Panc1 (cell line): Measurements from ENCODE around the gene CPN1. TPM values are rescaled to one million over a fixed set of nuclear protein-coding genes. Genes with fewer than 3 reads are reported as not detected.

Experiments used
- ATAC-seq: fragments of 200-7000 bp; cut with Tn5 transposase; 2 replicates; pipeline ENCODE4 v1.9.1; 2020; ENCODE audit warnings: mild to moderate bottlenecking, moderate library complexity
- BruUV-seq: library from RNA; stranded (reverse); fragments of 400-500 nt; replicated peaks from 2 replicates; lab custom pipeline; 2021; lab: Mats Ljungman, UMichigan
- CTCF ChIA-PET: fragments of 300-600 bp; sonication (Branson Sonifier 250); formaldehyde crosslinking; loops from one replicate; lab custom pipeline; 2022; ENCODE audit warnings: antibody characterized with exemption; lab: Charles Lee
- POLR2A ChIA-PET: fragments of 300-600 bp; sonication (Branson Sonifier 250); formaldehyde crosslinking; loops from one replicate; lab custom pipeline; 2022; ENCODE audit warnings: antibody characterized with exemption; lab: Charles Lee
- DNase-seq: peaks from one replicate; pipeline ENCODE4 v3.0.0-alpha.2; 2010; ENCODE audit warnings: low read depth, low spot score
- H3K27ac ChIP-seq: 2 replicates; pipeline ENCODE4 v1.5.1; 2011; ENCODE audit warnings: mild to moderate bottlenecking, low read length, inconsistent platforms
- H3K27me3 ChIP-seq: fragments of 200-500 bp; sonication (Bioruptor generic); 2 replicates; pipeline ENCODE4 v1.6.0; 2014; ENCODE audit warnings: low read length, inconsistent platforms; ENCODE audit not compliant: control insufficient read depth, insufficient read depth
- H3K36me3 ChIP-seq: fragments of 200-500 bp; sonication (Bioruptor generic); 2 replicates; pipeline ENCODE4 v1.5.1; 2014; ENCODE audit warnings: inconsistent platforms, mild to moderate bottlenecking, low read length, moderate library complexity; ENCODE audit not compliant: control insufficient read depth, insufficient read depth
- H3K4me1 ChIP-seq: 2 replicates; pipeline ENCODE4 v1.5.1; 2011; ENCODE audit warnings: inconsistent platforms, mild to moderate bottlenecking, low read length, moderate library complexity; ENCODE audit not compliant: control insufficient read depth, insufficient read depth
- H3K4me3 ChIP-seq, 2 experiments: 2 replicates each; pipeline ENCODE4 v1.5.1; 2011 to 2012; ENCODE audit warnings: low read depth in 2 of 2, low read length in 2 of 2, mild to moderate bottlenecking in 2 of 2, inconsistent platforms in 1 of 2, moderate library complexity in 1 of 2
- H3K9me3 ChIP-seq: fragments of 200-500 bp; sonication (Bioruptor generic); 2 replicates; pipeline ENCODE4 v1.5.1; 2014; ENCODE audit warnings: low read depth, mild to moderate bottlenecking, inconsistent platforms, low read length, moderate library complexity; ENCODE audit not compliant: control insufficient read depth, insufficient read depth
- CTCF ChIP-seq: fragments of 450-650 bp; IDR thresholded peaks from 2 replicates; pipeline ENCODE4 v1.5.1; 2017; ENCODE audit warnings: mild to moderate bottlenecking
- POLR2AphosphoS5 ChIP-seq: IDR thresholded peaks from 2 replicates; pipeline ENCODE4 v1.6.1; 2012; ENCODE audit warnings: mild to moderate bottlenecking, low read depth, low read length, moderate library complexity
- REST ChIP-seq, 2 experiments: IDR thresholded peaks; 2 replicates each; pipeline ENCODE4 v1.6.1; 2011 to 2012; ENCODE audit warnings: low read depth in 2 of 2, control low read depth in 1 of 2, low read length in 1 of 2, mild to moderate bottlenecking in 1 of 2, moderate library complexity in 1 of 2; ENCODE audit not compliant: insufficient read depth in 1 of 2
- SIN3A ChIP-seq: IDR thresholded peaks from 2 replicates; pipeline ENCODE4 v1.6.1; 2012; ENCODE audit warnings: low read depth, mild to moderate bottlenecking, low read length, moderate library complexity, borderline replicate concordance; ENCODE audit not compliant: insufficient read depth
- TCF7L2 ChIP-seq: IDR thresholded peaks from 2 replicates; pipeline ENCODE4 v1.6.1; 2011; ENCODE audit warnings: mild to moderate bottlenecking, low read depth, low read length, inconsistent platforms
- in situ Hi-C: cut with HindIII; loops from 2 replicates; pipeline ENCODE4 v1.10.0; 2016; ENCODE audit warnings: low sequenced_read_pairs, low pct_unique_long_range_greater_than_20kb
- intact Hi-C: fragments of 100-400 bp; cut with micrococcal nuclease; formaldehyde crosslinking; loops from one replicate; pipeline ENCODE4 v1.10.0; 2022; ENCODE audit not compliant: unreplicated experiment
- total RNA-seq: library from RNA; stranded (reverse); gene quantifications from one replicate; pipeline ENCODE4 v1.2.1, GENCODE V29; 2021; ENCODE audit not compliant: unreplicated experiment

The CPN1 gene
- total RNA-seq, 1 experiment from 2014 or later: not detected

GRCh38 chr10:100033766-100034418, 47.8 kb downstream of the CPN1 start:
- intact Hi-C loops (no loop called here), in situ Hi-C loops (no loop called here)
- POLR2A ChIA-PET: no interaction called here
- CTCF ChIA-PET: no interaction called here
- BruUV-seq: no TSS peak
- H3K4me1 ChIP-seq: peaks cover 13% of the 10 kb centered on the region; the same call in 1 of the 2 replicates
- H3K27ac ChIP-seq: no peak overlapping the region
- no peak for TF ChIP-seq CTCF
- TF ChIP-seq POLR2AphosphoS5: no peak
- no peak for TF ChIP-seq REST (IDR thresholded peaks at IDR 0.05; ENCODE audit: insufficient read depth in 1 of 2, low read depth in 2 of 2, low read length in 1 of 2)
- ATAC-seq: peak; percentile 46; the same call in 1 of the 2 replicates
- no peaks in the 10 kb centered on the region for H3K36me3 ChIP-seq
- H3K9me3 ChIP-seq: no peaks in the 10 kb centered on the region
- H3K4me3 ChIP-seq: no peak overlapping the region
- DNase-seq: no peak
- H3K27me3 ChIP-seq: no peaks in the 10 kb centered on the region

- Histone ChIP-seq H3K27me3 (no peaks in the 10 kb centered on the region), H3K9me3 (no peaks in the 10 kb centered on the region), H3K36me3 (no peaks in the 10 kb centered on the region), H3K4me1 (no peaks in the 10 kb centered on the region), H3K27ac (no peak overlapping the region), H3K4me3 (no peak overlapping the region)
- POLR2A ChIA-PET: no interaction called here
- no TSS peak for BruUV-seq
- CTCF ChIA-PET: no interaction called here
- intact Hi-C loops: no loop called here
- no peak for TF ChIP-seq TCF7L2
- no peak for TF ChIP-seq CTCF
- no peak for TF ChIP-seq REST (IDR thresholded peaks at IDR 0.05; ENCODE audit: insufficient read depth in 1 of 2, low read depth in 2 of 2, low read length in 1 of 2)
- TF ChIP-seq POLR2AphosphoS5: no peak
- no peak for TF ChIP-seq SIN3A
- DNase-seq (no peak), ATAC-seq (no peak)
- in situ Hi-C loops: no loop called here
These were observed 54.3 kb downstream of the CPN1 start for GRCh38 chr10:100027416-100027815.
